WTC11 (cell line): ENCODE data around the gene TGFBR1.

Source experiments
- ARID4B ChIP-seq: sonication (generic); formaldehyde crosslinking; IDR thresholded peaks from 2 replicates; pipeline ENCODE4 v1.8.0; 2023; ENCODE audit warnings: missing genetic modification reagents, mild to moderate bottlenecking, borderline replicate concordance
- CREM ChIP-seq: sonication (generic); formaldehyde crosslinking; IDR thresholded peaks from 2 replicates; pipeline ENCODE4 v1.8.1; 2022; ENCODE audit warnings: mild to moderate bottlenecking, missing genetic modification reagents, moderate library complexity
- CTCF ChIP-seq: fragments of 200-600 bp; IDR thresholded peaks from 2 replicates; pipeline ENCODE4 v1.8.0; 2022; ENCODE audit warnings: antibody characterized with exemption
- ELF4 ChIP-seq: sonication (generic); formaldehyde crosslinking; IDR thresholded peaks from 2 replicates; pipeline ENCODE4 v1.8.1; 2022; ENCODE audit warnings: low read depth, mild to moderate bottlenecking, moderate library complexity, missing genetic modification reagents
- ESRRA ChIP-seq: sonication (generic); formaldehyde crosslinking; IDR thresholded peaks from 2 replicates; pipeline ENCODE4 v1.8.1; 2022; ENCODE audit warnings: mild to moderate bottlenecking, missing genetic modification reagents, borderline replicate concordance
- JUN ChIP-seq: sonication (generic); formaldehyde crosslinking; IDR thresholded peaks from 2 replicates; pipeline ENCODE4 v1.8.0; 2023; ENCODE audit warnings: mild to moderate bottlenecking, missing genetic modification reagents
- NR2C2 ChIP-seq: sonication (generic); formaldehyde crosslinking; IDR thresholded peaks from 2 replicates; pipeline ENCODE4 v1.8.0; 2022; ENCODE audit warnings: mild to moderate bottlenecking, missing genetic modification reagents
- PRDM15 ChIP-seq: sonication (generic); formaldehyde crosslinking; IDR thresholded peaks from 2 replicates; pipeline ENCODE4 v1.8.0; 2022; ENCODE audit warnings: missing genetic modification reagents
- USF2 ChIP-seq: sonication (generic); formaldehyde crosslinking; IDR thresholded peaks from 2 replicates; pipeline ENCODE4 v1.8.1; 2023; ENCODE audit warnings: mild to moderate bottlenecking, missing genetic modification reagents, moderate library complexity
- ZNF396 ChIP-seq: fragments of 250-450 bp; sonication (Bioruptor Pico); IDR thresholded peaks from 2 replicates; pipeline ENCODE4 v1.8.0; 2021; ENCODE audit warnings: mild to moderate bottlenecking, moderate library complexity, borderline replicate concordance

GRCh38 chr9:99178912-99179872, 74.3 kb downstream of the TGFBR1 start:
- TF ChIP-seq ESRRA (CRISPR knock-in tag): no peak
- no peak for TF ChIP-seq JUN
- TF ChIP-seq NR2C2 (CRISPR knock-in tag): no peak
- TF ChIP-seq CREM (CRISPR knock-in tag): no peak
- no peak for TF ChIP-seq ELF4 (CRISPR knock-in tag)
- no peak for TF ChIP-seq USF2
- no peak for TF ChIP-seq CTCF
- no peak for TF ChIP-seq ARID4B
- TF ChIP-seq PRDM15 (CRISPR knock-in tag): no peak
- TF ChIP-seq ZNF396: no peak
